ENCODE measurements around the gene MINDY4B.

Gene MINDY4B

GRCh38 chr3:150843241-150843640 lies 62.0 kb downstream of the MINDY4B start:
- DNase-seq, result no peak

- DNase-seq, result no peak
Observed at GRCh38 chr3:150840802-150841515, 64.3 kb downstream of the MINDY4B start.

GRCh38 chr3:150830745-150831144 lies 74.5 kb downstream of the MINDY4B start:
- no peak for DNase-seq

GRCh38 chr3:150830094-150830681 lies 75.1 kb downstream of the MINDY4B start:
- peak; percentile 63 for DNase-seq

- no peak for DNase-seq
Observed at GRCh38 chr3:150829408-150829807, 75.8 kb downstream of the MINDY4B start.

- no peak for DNase-seq
Observed at GRCh38 chr3:150828997-150829396, 76.2 kb downstream of the MINDY4B start.

- DNase-seq, result no peak
Observed at GRCh38 chr3:150828261-150828660, 77.0 kb downstream of the MINDY4B start.

- no peak for DNase-seq
Observed at GRCh38 chr3:150826466-150827282, 78.6 kb downstream of the MINDY4B start.

- no peak for DNase-seq
Observed at GRCh38 chr3:150825916-150826377, 79.3 kb downstream of the MINDY4B start.

GRCh38 chr3:150825192-150825915 lies 79.9 kb downstream of the MINDY4B start:
- DNase-seq, result no peak

GRCh38 chr3:150823277-150823676 lies 82.0 kb downstream of the MINDY4B start:
- no peak for DNase-seq

- no peak for DNase-seq
Observed at GRCh38 chr3:150822636-150823035, 82.6 kb downstream of the MINDY4B start.

Measured in hematopoietic multipotent progenitor cell treated with erythropoietin and hydrocortisone succinate and interleukin-3 and kit ligand, for 6 days (in vitro differentiated cells).